ENCODE data around the gene ME1. TPM values are rescaled to one million over a fixed set of nuclear protein-coding genes. Genes with fewer than 3 reads are reported as not detected.

ME1 gene
- total RNA-seq, 2 donors from 2014 or later, result 7.5 to 15.4 TPM

DNA sequence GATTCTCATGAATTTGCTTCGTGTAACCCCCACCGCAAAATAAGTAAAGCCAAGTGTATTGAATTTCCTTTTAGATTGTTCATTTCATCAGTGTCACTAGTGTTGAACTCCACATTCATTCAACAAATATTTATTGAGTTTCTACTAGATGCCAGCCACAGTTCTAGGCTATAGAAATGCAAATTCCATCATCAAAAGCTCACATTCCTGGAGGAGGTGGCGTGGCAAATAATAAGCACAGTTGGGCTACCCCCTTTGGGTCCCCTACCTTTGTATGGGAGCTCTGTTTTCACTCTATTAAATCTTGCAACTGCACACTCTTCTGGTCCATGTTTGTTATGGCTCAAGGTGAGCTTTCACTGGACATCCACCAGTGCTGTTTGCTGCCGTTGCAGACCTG, 12.7 kb upstream of the ME1 start:
- H3K36me3 Mint-ChIP-seq (ENCODE audit: low read depth), result no peaks in the 10 kb centered on the region
- 83 to 90% methylated on average over 3 to 4 of the region's 4 CpGs for WGBS, 2 experiments (ENCODE audit: insufficient coverage in 1 of 2, insufficient read length in 1 of 2)
- no peak for DNase-seq

DNA sequence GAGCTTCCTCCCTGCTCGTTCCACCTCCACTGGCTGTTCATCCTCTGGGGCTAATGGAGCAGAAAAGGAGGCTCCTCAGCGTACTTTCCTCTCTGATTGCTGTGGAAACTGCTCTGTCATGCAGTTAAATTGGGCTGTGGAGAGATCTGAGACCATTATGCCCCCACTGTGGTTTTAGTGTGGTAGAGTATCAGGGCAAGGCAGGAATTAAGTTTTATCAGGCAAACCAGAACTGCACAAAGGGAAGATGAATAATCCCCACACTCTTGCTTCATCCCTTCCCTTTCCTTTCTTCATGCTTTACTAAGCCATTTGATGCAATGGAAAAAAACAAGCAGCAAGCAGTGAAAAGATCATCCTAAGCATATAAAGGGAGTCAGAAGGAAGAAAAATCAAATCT, 11.9 kb upstream of the ME1 start:
- no peak overlapping the region for H3K9ac ChIP-seq (ENCODE audit: extremely low read depth, low read length, poor library complexity, severe bottlenecking)
- no peak overlapping the region for H3K27ac Mint-ChIP-seq

More for the DNA sequence above, 12.7 kb upstream of the ME1 start:
- Mint-ChIP-seq H3K27me3 (ENCODE audit: insufficient read depth) (no peaks in the 10 kb centered on the region), H3K4me3 (no peak overlapping the region), H3K9me3 (no peaks in the 10 kb centered on the region), H3K4me1 (peaks cover 13% of the 10 kb centered on the region), H3K27ac (no peak overlapping the region)
- Histone ChIP-seq H3K4me1 (ENCODE audit: control insufficient read depth, insufficient read depth, low read length) (no peaks in the 10 kb centered on the region), H3K27me3 (ENCODE audit: control insufficient read depth, insufficient read depth, low read length, poor library complexity, severe bottlenecking) (no peaks in the 10 kb centered on the region), H3K36me3 (ENCODE audit: control insufficient read depth, insufficient read depth, low read length) (no peaks in the 10 kb centered on the region), H3K9ac (ENCODE audit: extremely low read depth, low read length, poor library complexity, severe bottlenecking) (no peak overlapping the region), H3K9me3 (ENCODE audit: control insufficient read depth, low read length) (no peaks in the 10 kb centered on the region), H3K4me3 (ENCODE audit: low read length) (no peak overlapping the region), H3K27ac (ENCODE audit: low read depth, low read length) (no peak overlapping the region)
- TF ChIP-seq, protein P1, sequence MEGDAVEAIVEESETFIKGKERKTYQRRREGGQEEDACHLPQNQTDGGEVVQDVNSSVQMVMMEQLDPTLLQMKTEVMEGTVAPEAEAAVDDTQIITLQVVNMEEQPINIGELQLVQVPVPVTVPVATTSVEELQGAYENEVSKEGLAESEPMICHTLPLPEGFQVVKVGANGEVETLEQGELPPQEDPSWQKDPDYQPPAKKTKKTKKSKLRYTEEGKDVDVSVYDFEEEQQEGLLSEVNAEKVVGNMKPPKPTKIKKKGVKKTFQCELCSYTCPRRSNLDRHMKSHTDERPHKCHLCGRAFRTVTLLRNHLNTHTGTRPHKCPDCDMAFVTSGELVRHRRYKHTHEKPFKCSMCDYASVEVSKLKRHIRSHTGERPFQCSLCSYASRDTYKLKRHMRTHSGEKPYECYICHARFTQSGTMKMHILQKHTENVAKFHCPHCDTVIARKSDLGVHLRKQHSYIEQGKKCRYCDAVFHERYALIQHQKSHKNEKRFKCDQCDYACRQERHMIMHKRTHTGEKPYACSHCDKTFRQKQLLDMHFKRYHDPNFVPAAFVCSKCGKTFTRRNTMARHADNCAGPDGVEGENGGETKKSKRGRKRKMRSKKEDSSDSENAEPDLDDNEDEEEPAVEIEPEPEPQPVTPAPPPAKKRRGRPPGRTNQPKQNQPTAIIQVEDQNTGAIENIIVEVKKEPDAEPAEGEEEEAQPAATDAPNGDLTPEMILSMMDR (conservative IDR thresholded peaks at IDR 0.05), result no peak

DNA sequence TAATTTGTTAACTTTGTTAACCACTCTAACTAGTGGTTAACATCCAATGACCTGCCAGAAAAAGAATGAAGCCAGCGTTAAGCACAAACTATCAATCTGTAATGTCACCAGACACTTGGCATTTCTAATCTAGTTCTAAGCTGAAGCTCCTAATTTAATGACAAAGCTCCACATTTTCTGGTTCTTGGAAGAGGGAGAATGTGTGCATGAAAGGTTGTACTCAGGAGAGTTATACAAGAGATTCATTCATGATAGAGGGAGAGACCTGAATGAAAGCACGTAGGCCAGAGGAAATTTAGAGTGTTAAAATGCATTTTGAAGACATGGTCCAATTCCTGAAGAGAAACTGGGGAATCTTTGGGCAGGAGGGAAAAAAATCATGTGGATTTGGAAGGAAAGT, 8.3 kb upstream of the ME1 start:
- Mint-ChIP-seq H3K9me3 (no peaks in the 10 kb centered on the region), H3K27me3 (ENCODE audit: insufficient read depth) (no peaks in the 10 kb centered on the region), H3K27ac (no peak overlapping the region), H3K36me3 (ENCODE audit: low read depth) (no peaks in the 10 kb centered on the region), H3K4me3 (no peak overlapping the region), H3K4me1 (peaks cover under 1% of the 10 kb centered on the region)
- no peak for DNase-seq
- no peak overlapping the region for H3K9ac ChIP-seq (ENCODE audit: extremely low read depth, low read length, poor library complexity, severe bottlenecking)
- no peaks in the 10 kb centered on the region for H3K4me1 ChIP-seq (ENCODE audit: control insufficient read depth, insufficient read depth, low read length)
- no peak overlapping the region for H3K27ac ChIP-seq (ENCODE audit: low read depth, low read length)
- no peaks in the 10 kb centered on the region for H3K27me3 ChIP-seq (ENCODE audit: control insufficient read depth, insufficient read depth, low read length, poor library complexity, severe bottlenecking)
- TF ChIP-seq, protein P1 (conservative IDR thresholded peaks at IDR 0.05), result no peak
- WGBS, 2 experiments (ENCODE audit: insufficient coverage in 1 of 2, insufficient read length in 1 of 2), result 89% methylated on average over 2 of the region's 2 CpGs
- no peaks in the 10 kb centered on the region for H3K9me3 ChIP-seq (ENCODE audit: control insufficient read depth, low read length)
- no peak overlapping the region for H3K4me3 ChIP-seq (ENCODE audit: low read length)
- H3K36me3 ChIP-seq (ENCODE audit: control insufficient read depth, insufficient read depth, low read length), result no peaks in the 10 kb centered on the region

More for the DNA sequence above, 11.9 kb upstream of the ME1 start:
- Mint-ChIP-seq H3K4me1 (peaks cover 13% of the 10 kb centered on the region), H3K4me3 (no peak overlapping the region), H3K36me3 (ENCODE audit: low read depth) (no peaks in the 10 kb centered on the region), H3K27me3 (ENCODE audit: insufficient read depth) (no peaks in the 10 kb centered on the region), H3K9me3 (no peaks in the 10 kb centered on the region)
- TF ChIP-seq, protein P1 (conservative IDR thresholded peaks at IDR 0.05), result no peak
- DNase-seq, result no peak
- H3K27me3 ChIP-seq (ENCODE audit: control insufficient read depth, insufficient read depth, low read length, poor library complexity, severe bottlenecking), result no peaks in the 10 kb centered on the region
- H3K27ac ChIP-seq (ENCODE audit: low read depth, low read length), result no peak overlapping the region
- H3K36me3 ChIP-seq (ENCODE audit: control insufficient read depth, insufficient read depth, low read length), result no peaks in the 10 kb centered on the region
- no peak overlapping the region for H3K4me3 ChIP-seq (ENCODE audit: low read length)
- H3K4me1 ChIP-seq (ENCODE audit: control insufficient read depth, insufficient read depth, low read length), result no peaks in the 10 kb centered on the region
- H3K9me3 ChIP-seq (ENCODE audit: control insufficient read depth, low read length), result no peaks in the 10 kb centered on the region
- 91% methylated on average over 2 of the region's 2 CpGs; no CpG with 5 or more reads in 1 of the 2 experiments for WGBS, 2 experiments (ENCODE audit: insufficient coverage in 1 of 2, insufficient read length in 1 of 2)
